Kasumi-1 (cell line): Measurements from ENCODE around the gene OR5H14.

Source experiments
- DNase-seq, 2 experiments: peaks; one replicate each; lab custom pipeline; 2025; lab: John Stamatoyannopoulos, UW

OR5H14 gene

DNA sequence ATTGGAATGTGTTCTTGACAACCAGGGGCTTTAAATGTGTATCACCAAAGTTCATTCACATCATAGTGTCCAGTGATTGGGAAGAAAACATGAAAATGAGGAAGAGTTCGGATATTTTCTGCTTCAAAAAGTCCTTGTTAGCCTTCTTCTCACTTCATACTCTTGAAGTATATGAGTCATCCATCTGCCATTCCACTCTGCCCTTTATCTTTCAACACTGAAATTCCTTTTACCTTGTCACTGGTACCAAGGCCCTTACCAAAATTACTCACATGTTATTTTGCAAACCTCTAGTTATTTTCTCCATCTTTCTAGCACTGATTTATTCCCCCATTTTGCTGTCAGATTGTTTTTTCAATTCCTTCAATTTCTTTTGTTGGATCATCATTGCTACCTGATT is 51.7 kb downstream of the OR5H14 start:
- DNase-seq: no peak
